Activated T-cell treated with anti-CD3 and anti-CD28 coated beads for 24 hours (primary cell): ENCODE results near the gene CCDC18.

Source experiments
- DNase-seq: peaks from one replicate; pipeline ENCODE4 v3.0.0-alpha.2; 2020; ENCODE audit warnings: low read depth

CCDC18 gene

GRCh38 chr1:93317207-93317606 lies 136.7 kb downstream of the CCDC18 start:
- DNase-seq, result no peak

GRCh38 chr1:93317943-93318342 lies 137.4 kb downstream of the CCDC18 start:
- no peak for DNase-seq

GRCh38 chr1:93321720-93322119 lies 141.2 kb downstream of the CCDC18 start:
- DNase-seq, result no peak

- no peak for DNase-seq
These were observed 141.8 kb downstream of the CCDC18 start for GRCh38 chr1:93322349-93322748.

GRCh38 chr1:93323185-93323820 lies 142.8 kb downstream of the CCDC18 start:
- DNase-seq, result no peak

- DNase-seq, result no peak
These were observed 144.3 kb downstream of the CCDC18 start for GRCh38 chr1:93324486-93325464.
